GM12875 (cell line): ENCODE results near the gene KRT34.
"Not testable (repeated sequence)": the region's sequence is repeated elsewhere in the genome, so short reads cannot be mapped to it uniquely, and the experiment has no call there.

Experiments
- H3K4me3 ChIP-seq: one replicate; pipeline ENCODE4 v1.5.1; 2011; ENCODE audit warnings: low read depth, low read length, control low read depth
- CTCF ChIP-seq: IDR thresholded peaks from 2 replicates; pipeline ENCODE4 v1.5.1; 2011; ENCODE audit warnings: low read depth, mild to moderate bottlenecking, control low read depth, inconsistent platforms, low read length, moderate library complexity, borderline replicate concordance; ENCODE audit not compliant: insufficient read depth

Gene KRT34

GRCh38 chr17:41366070-41366469 is 16.0 kb downstream of the KRT34 start:
- TF ChIP-seq CTCF: no peak

GRCh38 chr17:41363881-41364280 is 18.2 kb downstream of the KRT34 start:
- H3K4me3 ChIP-seq: no peak overlapping the region
- no peak for TF ChIP-seq CTCF

More at GRCh38 chr17:41366070-41366469, 16.0 kb downstream of the KRT34 start:
- no peak overlapping the region for H3K4me3 ChIP-seq

GRCh38 chr17:41360296-41360995 is 21.7 kb downstream of the KRT34 start:
- no peak overlapping the region for H3K4me3 ChIP-seq
- TF ChIP-seq CTCF: no peak

- no peak overlapping the region for H3K4me3 ChIP-seq
- no peak for TF ChIP-seq CTCF
Observed at GRCh38 chr17:41354536-41354935, 27.6 kb downstream of the KRT34 start.

- TF ChIP-seq CTCF: no peak
- H3K4me3 ChIP-seq: no peak overlapping the region
Observed at GRCh38 chr17:41352597-41353366, 29.3 kb downstream of the KRT34 start.

- H3K4me3 ChIP-seq: no peak overlapping the region
- TF ChIP-seq CTCF: no peak
Observed at GRCh38 chr17:41351177-41351576, 30.9 kb downstream of the KRT34 start.

GRCh38 chr17:41350381-41350878 is 31.7 kb downstream of the KRT34 start, which contains the start of gene KRT33A:
Gene KRT33A (minus strand): TSS chr17:41350828. CDS start chr17:41350767, 61 bp downstream.
- H3K4me3 ChIP-seq: not testable (repeated sequence)
